Sciatic nerve (tissue), 2 donors: ENCODE results near the gene INPP5F. TPM values are rescaled to one million over a fixed set of nuclear protein-coding genes. Genes with fewer than 3 reads are reported as not detected.
A peak's percentile ranks its signal among the peaks of the same experiment; 100 is the strongest.
"Not testable (repeated sequence)": the region's sequence is repeated elsewhere in the genome, so short reads cannot be mapped to it uniquely, and the experiment has no call there.

ENCODE experiments used
- ATAC-seq: fragments of 200-7000 bp; cut with Tn5 transposase; one replicate; pipeline ENCODE4 v1.9.1; 2020; ENCODE audit warnings: mild to moderate bottlenecking, moderate library complexity
- DNase-seq: peaks from one replicate; pipeline ENCODE4 v3.0.0-alpha.2; 2020; ENCODE audit warnings: low spot score
- intact Hi-C: fragments of 100-400 bp; cut with DNase I; formaldehyde crosslinking; loops from one replicate; pipeline ENCODE4 v1.14.2; 2022
- total RNA-seq: library from RNA; stranded (reverse); fragmentation: NEBNext Ultra II Directional; extraction: Animal tissue kit (Norgen Biotek cat#: 25700); gene quantifications from one replicate; pipeline ENCODE4 v1.2.1, GENCODE V29; 2021
- donor health status: DM: no; HTN: no; CAD: no.
- donor health status: DM: no; HTN: no; CAD: no.

INPP5F gene
- total RNA-seq, 1 donor from 2014 or later = 50.6 TPM

DNA sequence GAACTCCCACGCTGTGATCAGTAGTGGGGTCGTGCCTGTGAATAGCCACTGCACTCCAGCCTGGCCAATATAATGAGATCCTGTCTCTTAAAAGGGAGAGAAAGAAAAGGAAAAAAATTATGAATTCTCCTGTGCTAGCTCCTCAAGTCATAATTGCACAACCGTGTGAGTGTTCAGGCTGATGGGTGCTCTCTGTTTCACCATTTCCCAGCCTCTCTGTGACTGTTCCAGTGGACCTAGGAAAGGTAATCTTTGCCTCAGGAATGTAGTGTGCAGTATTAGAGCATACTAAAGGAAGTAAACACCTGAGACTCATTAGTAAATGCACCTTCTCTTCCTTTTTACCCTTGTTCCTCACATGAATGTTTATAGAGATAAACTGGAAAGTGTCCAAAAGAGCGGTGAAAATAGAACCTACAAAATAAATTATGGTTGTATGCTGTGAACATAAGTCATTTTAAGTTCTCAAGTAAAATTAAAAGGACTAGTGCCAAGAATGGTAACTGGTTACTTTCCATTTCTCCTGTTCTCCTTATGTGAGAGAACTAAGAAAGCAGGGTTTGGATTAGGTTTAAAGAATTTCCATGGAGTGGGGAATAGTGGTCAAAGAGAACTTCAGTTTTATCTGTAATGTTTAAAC is 42.7 kb downstream of the INPP5F start:
- ATAC-seq = no peak
- intact Hi-C loops = no loop called here
- DNase-seq = no peak

DNA sequence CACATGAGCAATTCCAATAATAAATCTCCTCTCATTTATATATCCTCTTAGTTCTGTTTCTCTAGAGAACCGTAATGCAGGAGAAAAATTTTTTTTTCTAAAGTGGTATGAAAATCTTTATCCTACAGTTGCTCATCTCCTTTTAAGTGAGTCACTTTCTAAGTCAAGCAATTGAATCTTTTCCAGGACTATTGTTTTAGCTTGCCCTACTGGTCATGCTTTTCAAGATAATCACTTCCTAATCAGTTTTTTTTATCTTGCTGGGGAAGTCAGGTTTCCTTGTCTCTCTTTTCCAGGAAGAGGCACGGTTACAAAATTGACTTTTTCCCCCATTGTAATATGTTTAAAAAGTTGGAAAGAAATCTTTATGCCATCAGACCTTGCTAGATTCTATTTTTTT is 44.0 kb downstream of the INPP5F start:
- no peak for ATAC-seq
- no peak for DNase-seq
- intact Hi-C loops = no loop called here

DNA sequence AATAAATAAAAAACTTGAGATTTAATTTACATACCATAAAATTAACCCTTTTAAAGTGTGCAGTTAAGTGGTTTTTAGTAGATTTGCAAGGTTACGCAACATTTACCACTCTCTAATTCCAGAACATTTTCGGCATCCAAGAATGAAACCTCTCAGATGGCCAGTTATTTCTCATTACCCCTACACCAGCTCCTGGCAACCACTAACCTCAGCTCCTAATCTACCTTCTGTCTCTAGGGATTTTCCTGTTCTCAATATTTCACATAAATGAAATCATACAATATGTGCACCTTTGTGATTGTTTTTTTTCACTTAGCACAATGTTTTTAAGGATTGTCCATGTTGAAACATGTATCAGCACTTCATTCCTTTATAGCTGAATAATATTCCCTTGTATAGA is 45.1 kb downstream of the INPP5F start:
- intact Hi-C loops = no loop called here
- no peak for DNase-seq
- ATAC-seq = no peak

DNA sequence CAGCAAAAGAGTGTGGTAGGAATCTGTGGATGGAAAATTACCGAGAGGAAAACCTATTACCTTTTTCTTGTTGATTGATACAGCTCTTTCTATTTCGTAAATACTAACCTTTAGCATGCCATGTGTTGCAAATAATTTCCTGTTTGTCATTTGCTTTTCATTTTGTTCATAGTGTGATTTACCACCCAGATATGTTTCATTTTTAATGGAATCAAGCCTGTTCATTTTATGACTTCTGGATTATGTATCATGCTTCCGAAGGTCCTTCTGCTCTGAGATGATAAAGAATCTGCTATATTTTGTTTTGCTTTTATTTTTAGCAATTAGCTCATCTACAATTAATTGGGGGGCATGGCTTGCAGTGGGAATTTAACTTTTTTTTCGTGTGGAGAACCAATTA is 46.5 kb downstream of the INPP5F start:
- ATAC-seq (no peak), DNase-seq (no peak)
- intact Hi-C loops = no loop called here

DNA sequence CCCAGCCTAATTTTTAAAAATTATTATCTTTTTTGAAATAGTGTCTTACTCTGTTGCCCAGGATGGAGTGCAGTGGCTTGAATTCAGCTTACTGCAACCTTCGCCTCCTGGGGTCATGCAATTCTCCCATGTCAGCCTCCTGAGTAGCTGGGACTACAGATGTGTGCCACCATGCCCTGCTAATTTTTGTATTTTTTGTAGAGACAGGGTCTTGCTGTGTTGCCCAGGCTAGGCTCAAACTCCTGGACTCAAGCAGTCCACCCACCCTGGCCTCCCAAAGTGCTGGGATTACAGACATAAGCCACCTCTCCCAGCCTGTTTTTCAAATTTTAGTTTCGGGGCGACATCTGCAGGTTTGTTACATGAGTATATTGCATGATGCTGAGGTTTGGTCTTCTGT is 47.2 kb downstream of the INPP5F start:
- DNase-seq, ATAC-seq, intact Hi-C loops: not testable (repeated sequence)

DNA sequence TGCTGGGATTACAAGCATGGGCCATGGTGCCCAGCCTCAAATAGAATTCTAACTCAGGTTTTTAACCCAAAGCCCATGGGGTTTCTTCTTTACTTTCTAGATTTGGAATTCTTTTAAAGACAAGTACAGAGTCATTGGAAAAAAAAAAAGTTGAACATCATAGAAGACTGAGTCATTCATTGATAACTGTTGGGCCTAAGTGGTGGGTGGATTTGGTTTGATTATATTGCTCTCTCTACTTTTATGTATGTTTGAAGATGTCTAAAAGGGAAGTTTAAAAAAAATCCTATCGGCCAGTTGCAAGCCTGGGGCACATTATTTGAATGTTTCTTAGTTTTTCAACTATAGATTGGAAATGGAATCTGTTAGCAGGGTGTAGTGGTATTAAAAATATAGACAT is 49.7 kb downstream of the INPP5F start:
- ATAC-seq (no peak), DNase-seq (no peak)
- intact Hi-C loops = no loop called here

DNA sequence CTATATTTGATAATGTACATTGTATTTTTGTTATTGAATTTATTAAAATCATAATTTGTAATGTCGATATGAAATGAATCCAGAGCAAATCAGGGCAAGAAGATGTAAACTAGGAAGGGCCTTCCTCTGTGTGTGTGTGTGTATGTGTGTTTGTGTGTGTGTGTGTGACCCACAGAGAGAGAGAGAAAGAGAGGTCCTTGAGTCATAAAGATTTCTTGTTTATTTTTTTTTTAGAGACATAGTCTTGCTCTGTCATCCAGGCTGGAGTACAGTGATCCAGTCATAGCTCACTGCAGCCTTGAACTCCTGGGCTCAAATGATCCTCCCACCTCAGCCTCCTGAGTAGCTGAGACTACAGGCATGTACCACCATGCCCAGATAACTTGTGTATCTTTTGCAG is 50.7 kb downstream of the INPP5F start:
- intact Hi-C loops = no loop called here
- DNase-seq (no peak), ATAC-seq (no peak)

DNA sequence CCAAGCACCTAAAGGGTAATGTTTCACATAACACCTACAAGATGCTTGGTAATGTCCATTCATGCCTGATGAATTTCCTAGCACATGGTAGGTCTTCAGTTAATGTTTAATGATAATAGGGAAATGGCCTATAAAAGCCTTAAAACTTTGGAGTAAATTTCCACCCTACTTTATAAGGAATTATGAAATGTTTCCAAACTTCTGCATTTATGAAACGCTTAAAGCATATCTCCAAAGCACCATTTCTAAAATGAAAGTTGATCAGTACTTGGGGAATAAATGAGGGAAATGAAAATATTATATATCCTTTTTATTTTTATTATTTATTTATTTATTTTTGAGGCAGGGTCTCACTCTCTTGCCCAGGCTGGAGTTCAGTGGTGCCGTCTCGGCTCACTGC is 51.8 kb downstream of the INPP5F start:
- DNase-seq (no peak), ATAC-seq (no peak)
- intact Hi-C loops = no loop called here

GRCh38 chr10:119778776-119779445 is 53.1 kb downstream of the INPP5F start:
- ATAC-seq = no peak
- no peak for DNase-seq
- intact Hi-C loops = no loop called here

DNA sequence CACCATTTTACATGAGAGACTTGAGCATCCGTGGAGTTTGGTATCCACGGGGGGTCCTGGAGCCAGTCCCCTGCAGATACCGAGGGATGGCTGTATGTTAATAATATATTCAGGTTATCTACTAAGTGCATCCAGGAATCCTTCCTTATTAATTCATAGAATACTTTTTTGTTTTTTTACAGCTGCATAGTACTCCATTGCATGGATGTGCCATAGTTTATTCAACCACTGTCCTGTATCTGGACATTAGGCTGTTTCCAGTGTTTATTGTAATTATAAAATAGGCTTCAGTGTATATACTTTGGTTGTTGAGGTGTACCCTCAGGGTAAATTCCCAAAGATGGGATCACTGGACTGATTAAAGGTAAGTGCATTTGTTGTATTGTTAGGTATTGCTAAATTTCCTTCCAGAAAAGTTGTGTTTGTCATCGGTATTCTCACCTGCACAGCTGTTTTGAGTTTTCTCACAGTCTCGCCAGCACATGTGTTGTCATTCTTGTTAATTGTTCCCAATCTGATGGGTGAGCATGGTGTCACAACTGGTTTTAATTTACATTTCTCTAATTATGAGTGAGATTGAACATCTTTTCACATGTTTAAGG is 55.1 kb downstream of the INPP5F start:
- DNase-seq = no peak
- intact Hi-C loops = no loop called here
- no peak for ATAC-seq

- intact Hi-C loops = no loop called here
- DNase-seq (no peak), ATAC-seq (no peak)
Measured at GRCh38 chr10:119781498-119781897, 55.6 kb downstream of the INPP5F start.

DNA sequence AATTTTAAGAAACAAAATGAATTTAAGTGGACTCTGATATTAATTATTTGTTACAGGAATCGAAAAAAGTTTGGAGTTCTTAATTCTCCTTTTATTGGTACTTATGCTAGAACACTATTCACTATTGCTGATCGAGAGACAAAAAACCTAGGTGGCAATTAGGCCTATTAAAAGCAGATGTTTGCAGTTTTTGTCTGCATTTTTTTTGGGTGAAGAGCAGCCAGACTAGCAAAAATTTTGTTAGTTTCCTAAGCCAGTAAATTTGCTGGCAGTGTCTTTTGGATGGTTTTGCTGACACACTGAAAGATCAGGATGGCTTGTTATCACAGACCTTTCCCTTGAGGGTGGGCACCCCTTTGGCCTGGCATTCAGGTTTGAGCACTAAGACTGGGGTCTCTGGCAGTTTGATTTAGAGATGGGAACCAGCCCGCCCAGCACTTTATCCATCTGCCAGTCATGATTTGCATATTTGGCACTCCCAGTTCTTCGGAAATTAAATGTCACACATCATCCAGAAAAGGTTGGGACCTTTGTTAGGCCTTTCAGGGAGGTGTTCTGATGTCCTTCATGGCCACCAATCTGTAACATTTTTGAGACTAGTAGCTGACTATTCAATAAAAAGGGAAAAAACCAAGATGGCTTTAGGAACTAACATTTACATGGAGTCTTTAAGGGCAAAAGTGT is 57.3 kb downstream of the INPP5F start:
- no peak for ATAC-seq
- no peak for DNase-seq
- intact Hi-C loops = no loop called here

DNA sequence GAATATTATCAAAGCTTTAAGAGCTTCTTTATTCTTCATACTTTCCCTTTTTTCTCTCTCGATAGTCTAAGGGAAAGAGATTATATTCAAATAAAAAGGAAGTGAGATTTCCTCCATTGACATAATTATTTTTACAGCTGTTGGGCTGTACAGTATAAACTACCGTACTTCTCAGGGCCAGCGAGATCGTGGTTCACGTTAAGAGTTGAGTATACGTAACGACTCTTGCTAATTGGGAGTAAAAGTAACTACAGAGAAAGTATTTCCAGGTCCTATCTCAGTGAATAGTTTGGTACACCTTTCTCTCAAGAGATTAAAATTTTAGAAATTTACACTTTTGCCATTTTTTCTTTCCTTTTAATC is 57.8 kb downstream of the INPP5F start:
- ATAC-seq (no peak), DNase-seq (no peak)
- intact Hi-C loops = no loop called here

- DNase-seq (no peak), ATAC-seq (no peak)
- intact Hi-C loops = no loop called here
Measured at GRCh38 chr10:119784340-119785067, 58.7 kb downstream of the INPP5F start.

GRCh38 chr10:119786117-119786769 is 60.4 kb downstream of the INPP5F start:
- ATAC-seq = peak; percentile 55
- DNase-seq = no peak
- intact Hi-C loops = no loop called here

GRCh38 chr10:119795101-119795500 is 69.3 kb downstream of the INPP5F start:
- ATAC-seq, DNase-seq, intact Hi-C loops: not testable (repeated sequence)

DNA sequence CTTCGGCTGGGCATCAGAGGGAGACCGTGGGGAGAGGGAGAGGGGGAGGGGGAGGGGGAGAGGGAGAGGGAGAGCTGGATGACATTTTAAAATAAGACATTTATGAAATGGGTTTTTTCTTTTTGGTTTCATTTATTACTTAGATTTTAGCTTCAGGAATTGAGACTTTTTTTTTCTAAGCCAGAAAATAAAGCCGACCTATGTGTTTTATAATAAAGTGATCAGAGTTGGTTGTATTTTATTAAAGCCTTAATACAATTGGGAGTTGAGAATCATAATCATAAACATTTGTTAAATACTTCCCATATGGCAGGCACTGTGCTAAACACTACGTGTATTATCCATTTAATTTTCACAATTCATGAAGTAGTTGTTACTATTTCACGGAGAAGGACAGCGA is 70.2 kb downstream of the INPP5F start:
- intact Hi-C loops = no loop called here
- no peak for DNase-seq

DNA sequence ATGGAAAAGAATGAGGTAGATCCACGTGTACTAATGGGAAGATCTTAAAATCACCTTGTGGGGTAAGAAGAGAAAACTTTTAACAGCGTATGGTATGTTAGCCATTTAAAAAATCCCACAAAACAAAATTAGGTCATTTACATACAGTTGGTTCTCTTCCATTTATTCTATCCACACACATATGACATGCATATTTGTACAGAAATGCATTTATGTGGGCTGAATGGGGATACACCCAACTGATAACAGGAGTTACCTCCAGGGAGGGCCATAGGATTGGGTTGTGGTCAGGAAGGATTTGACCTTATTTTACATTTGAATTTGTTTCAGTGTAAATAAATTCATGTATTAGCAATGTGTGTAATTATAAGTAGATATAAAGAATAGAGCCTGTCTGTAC is 75.3 kb downstream of the INPP5F start:
- intact Hi-C loops = no loop called here
- ATAC-seq (no peak), DNase-seq (no peak)

More for the DNA sequence above, 70.2 kb downstream of the INPP5F start:
- ATAC-seq = no peak

DNA sequence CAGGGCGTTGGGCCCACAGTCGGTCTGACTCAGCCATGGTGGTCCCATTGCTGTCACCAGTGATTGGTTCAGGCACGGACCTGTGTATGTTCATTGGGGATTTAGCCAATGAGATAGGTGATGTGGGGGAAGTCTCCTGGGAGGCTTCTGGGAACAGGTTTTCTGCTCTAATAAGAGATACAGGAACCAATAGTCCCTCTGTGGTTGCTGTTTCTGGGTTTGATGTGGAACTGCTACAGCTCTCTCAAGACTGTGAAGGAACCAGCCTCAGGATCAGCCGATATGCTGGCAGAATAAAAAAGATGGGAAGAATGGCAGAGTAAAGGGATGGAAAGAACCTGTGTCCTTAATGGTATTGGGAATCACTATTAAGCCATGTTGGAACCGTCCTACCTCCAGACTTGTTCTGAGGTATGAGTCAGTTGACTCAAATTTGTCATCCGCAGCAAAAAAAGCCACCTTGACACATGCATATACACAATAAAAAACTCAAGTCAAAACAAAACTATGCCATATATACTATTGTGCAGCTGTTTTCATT is 76.2 kb downstream of the INPP5F start:
- DNase-seq (no peak), ATAC-seq (no peak)
- intact Hi-C loops = no loop called here
